ENCODE measurements around the gene DPP4.
A peak's percentile ranks its signal among the peaks of the same experiment; 100 is the strongest.

The DPP4 gene

DNA sequence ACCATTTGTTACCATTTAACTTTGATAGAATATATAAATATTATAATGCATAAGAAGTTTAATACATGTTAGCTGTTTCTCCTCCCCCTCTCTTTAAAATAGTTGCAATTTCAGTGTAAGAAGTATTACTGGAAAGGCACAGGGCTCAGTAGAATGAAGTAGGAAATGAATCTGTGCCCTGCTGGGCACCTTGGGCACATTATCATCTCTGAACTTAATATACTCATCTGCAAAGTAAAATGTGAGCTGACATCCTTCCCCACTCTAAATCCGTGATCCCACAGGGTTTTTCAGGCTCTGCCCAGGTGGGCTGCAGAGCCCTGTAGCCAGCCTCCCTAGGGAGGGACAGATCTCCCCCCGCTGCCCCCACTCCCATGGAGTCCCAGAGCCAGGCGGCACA, 56.8 kb downstream of the DPP4 start:
- DNase-seq (ENCODE audit: low read depth in 2 of 2): no peak

DNA sequence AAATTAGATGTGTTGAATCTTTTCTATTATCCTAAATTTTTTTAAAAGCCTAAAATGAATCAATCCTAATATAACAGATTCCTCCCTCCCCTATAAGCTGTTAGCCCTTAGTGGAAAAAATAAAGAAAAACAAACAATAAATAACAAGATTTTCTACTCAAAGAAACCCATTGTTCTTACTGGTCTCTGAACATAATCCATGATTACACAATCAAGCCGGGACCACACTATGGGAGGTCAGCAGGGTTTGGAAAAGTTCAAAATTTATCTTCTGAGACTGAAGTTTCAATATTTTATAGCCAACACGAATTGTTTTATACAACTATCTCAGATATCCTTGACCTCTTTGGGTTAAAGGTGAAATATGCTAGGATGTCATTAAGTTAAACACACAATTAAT, 57.9 kb downstream of the DPP4 start:
- DNase-seq (ENCODE audit: low read depth in 2 of 2): no peak

DNA sequence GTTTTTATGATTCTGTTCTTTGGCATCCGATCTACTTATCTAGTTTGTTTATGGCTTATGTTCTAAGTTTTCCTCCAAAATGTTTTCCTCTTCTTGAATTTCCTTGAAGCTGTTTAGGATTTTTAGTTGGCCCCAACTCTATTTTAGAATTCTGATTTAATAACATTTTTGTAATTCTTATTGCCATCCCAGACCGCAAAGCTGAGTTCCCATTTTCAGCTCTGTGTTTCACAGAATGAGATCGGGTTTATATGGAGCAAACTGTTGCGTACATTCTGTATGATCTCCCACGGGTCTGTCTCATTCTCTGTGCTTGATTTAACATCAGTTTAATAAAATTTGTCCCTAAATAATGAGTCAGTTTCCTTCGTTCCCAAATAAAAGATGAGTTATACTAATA, 59.3 kb downstream of the DPP4 start:
- DNase-seq (ENCODE audit: low read depth in 2 of 2): no peak

DNA sequence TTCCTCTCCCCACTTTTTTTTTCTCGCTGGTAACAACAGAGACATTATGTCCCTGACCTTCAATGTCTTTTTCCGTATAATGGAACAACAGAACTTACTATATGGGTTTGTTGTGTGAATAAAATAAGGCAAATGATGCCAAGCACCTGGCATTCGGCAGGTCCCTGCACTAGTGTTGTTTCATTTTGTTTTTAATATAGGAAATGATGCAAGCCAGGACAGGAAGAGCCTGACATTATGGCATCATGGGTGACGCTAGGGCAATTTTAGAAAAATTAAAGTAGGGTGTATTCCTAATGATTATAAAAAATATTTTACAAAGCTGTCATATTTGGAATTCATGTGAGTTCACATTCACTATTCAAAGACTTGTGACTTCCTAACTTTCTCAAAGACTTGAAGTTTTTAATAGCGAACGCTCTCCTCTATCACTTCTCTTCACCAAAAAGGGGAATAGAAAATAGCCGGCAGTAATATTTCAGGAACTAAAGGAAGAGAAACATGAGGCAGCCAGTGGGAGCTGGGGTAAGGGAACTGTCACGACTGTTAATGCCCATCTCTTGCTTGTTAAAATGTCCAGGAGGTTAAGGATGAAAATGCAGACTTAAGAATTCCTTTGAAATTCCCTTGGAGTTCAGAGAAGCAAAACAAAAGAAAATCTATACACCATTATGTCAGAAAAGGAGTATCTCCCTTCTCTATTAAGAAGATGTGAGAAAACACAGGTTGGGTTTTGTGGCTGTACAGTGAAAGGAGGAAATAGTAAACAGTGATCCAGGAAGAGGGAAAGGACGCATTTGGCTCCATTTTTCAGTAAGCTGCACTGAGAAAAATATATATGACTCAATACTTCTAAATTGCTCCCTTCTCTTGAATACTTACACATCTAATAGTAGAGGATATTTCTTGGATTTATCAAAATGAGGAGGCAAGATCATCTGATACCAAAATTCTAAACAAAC, 60.2 kb downstream of the DPP4 start:
- DNase-seq (ENCODE audit: low read depth in 2 of 2): no peak

DNA sequence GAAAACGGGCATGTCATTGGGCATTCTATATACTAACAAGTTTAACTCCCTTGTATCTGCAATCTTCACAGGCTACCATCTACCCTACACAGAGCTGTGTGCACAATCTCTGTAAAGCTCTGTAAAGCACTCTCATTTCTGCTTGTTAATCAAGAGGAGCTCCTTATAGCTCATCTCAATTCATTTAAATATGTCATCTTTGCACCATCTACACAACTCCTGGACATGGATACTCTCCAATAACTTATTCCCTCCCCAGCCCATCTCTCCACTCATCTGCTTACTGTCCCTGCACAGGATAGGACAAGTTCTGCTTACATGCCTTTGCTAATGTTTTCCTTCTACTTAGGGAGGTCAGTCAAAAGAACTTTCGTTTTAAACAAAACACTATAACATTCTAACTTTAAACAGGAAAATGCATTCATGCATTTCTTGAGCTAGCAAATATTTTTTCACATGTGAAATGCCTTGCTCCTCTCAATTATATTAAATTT, 61.4 kb downstream of the DPP4 start:
- no peak for DNase-seq (ENCODE audit: low read depth in 2 of 2)

DNA sequence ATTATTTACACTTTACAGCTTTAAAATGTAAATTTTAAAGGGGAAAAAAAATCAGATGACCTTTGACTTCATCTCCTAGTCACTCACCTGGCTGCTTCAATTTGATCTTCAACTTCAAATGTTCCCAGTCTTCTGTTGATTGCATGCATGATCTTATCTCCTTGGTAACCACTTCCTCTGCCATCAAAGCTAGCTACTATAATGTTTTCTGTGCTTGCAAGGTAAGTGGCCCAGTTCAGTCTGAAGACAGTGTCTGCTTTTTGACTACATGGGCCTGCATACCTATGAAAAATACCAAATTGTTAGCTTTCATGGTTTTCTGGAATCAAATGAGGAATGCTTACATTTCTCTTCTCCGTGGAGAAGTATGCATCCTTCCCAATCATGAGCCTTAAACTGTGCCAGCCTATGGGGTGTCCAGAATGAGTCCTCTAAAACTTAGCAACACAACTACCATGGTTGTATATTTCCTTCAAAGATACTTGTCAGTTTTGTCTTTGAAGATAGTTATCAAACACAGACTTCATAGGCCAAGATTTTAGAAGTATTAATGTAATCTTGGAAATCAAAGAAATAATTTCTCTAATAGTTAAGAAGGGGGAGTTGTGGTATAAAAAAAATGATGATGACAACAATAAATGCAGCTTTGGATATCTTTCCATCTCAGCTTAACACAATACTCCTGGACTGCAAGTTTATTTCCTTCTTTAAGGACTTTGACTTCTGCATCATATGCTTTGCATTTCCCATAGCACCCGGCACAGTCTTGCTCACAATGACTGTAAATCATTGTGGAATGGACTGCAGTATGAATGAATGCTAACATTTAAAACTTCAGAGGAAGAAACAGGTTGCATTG, 62.1 kb downstream of the DPP4 start:
- no peak for DNase-seq (ENCODE audit: low read depth in 2 of 2)

DNA sequence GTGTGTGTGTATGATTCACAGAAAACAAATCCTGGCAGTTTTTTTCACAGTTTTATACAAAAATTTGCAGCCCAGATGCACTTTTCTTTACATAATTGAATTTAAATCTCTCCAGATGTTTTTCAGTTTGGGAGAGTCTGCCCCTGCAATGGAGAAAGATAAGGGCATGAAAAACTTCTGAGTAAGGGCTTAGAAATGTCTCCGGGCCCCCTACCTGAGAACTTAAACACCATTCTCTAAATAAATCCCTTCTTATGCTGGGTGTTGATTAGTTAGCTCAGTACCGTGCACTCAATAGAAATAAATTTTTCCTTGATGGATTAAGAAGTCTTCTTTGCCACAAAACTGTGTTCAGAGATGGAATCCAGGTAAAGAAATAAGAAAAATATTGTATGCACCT, 64.5 kb downstream of the DPP4 start:
- no peak for DNase-seq (ENCODE audit: low read depth in 2 of 2)

DNA sequence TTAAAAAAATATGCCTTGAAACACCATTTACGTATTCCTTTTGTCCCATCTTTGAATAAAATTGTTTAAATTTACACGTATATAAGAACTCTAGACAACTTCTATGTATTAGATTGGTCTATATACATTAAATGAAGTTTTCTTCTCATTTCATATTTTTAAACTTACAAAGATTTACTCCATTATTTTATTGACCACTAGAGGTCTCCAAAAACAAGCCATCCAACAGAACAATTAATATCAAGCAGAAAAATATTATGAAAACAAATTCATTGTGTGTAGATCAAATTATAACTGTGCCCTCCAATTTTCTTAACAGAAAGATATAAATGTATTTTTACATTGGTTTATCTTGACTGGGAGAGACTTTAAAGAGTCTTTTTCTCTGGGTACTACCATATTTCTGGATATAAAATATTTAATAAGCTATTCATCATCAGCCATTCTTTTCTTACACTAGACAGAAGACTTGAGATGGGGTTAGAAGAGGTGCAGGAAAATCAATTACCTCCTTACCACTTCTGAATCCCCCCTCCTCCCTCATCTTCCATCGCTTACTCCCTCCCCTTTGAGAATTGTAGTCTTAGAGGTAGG, 66.5 kb downstream of the DPP4 start:
- no peak for DNase-seq (ENCODE audit: low read depth in 2 of 2)

DNA sequence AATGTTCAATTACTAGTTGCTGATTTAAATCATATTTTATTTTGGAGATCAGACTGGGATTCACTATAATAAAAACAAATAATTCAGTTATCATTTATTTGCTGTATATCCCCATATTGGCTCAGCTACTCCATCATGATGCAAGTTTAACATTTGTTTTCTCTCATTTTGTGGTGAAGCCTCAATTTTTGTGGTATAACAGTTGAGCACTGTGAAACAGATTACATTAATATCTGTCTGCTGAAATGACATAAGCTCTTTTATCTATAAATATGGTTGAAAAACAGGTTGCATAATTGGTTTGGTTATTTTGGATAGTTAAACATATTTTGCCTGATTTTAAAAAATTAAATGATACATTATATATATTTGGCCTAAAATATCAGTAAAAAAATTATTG, 67.7 kb downstream of the DPP4 start:
- DNase-seq (ENCODE audit: low read depth in 2 of 2): no peak

DNA sequence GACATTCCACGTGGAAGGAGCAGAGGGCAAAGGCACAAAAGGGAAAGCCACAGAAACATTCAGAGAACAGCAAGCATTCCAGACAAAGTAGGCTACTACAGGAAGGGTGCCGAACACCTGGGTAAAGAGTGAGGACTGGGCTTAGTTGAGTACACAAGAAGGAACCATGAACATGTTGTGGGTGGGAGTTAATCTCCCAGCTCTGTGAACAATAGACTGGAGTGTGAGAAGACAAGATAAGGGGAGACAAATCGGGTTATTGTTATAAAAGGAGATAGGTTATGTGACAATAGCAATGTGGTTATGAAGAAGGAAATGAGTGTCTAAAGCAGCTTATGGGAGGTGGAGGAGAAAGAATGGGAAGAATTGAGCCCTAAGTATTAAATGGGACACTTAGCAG, 70.0 kb downstream of the DPP4 start:
- DNase-seq (ENCODE audit: low read depth in 2 of 2): no peak

DNA sequence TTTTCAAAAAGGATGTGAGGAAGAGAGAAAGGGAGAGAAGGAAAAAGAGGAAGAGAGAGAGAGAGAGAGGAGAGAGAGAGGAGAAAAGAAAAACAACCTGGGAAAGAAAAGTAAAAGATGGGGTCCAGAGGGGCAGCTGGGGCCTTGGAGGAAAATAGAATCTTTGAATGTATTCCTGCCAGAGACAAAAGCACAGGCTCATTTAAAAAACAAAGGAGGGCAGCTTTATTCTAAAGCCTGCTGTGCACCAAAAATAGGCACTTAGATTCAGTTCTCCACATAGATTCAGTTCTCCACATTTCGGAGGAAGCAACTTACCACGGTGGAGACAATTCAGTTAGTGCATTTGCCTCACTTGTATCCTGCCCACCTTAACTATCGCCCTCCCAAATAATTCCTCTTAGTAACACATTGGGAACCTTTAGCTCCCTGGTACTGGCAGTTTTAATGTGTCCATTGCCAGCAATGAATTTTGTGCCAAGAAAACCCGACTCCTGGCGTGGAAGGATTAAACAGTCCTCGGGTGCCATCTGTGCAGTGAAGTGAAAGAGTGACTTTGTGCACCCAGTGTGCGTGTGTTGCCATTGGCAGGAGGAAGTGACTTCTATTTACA, 71.3 kb downstream of the DPP4 start:
- no peak for DNase-seq (ENCODE audit: low read depth in 2 of 2)

DNA sequence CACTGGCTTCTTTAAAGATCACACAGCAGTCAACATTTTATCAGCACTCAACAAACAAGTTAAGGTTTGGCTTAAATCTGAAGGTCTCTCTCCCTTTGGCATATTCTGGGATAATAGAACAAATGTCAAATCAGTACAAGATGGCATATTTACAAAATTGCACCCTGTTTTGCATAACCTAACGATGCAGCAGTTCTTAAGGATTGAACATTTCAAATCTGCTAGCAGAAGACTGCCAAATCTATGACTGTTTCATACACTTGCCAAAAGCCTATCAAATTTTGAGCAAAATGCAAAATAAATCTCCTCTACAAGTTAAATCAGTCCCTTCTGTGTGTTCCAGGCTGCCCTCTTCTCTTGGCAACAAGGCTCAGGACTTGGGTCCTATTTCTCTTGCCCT, 73.6 kb downstream of the DPP4 start:
- DNase-seq (ENCODE audit: low read depth in 2 of 2): no peak

DNA sequence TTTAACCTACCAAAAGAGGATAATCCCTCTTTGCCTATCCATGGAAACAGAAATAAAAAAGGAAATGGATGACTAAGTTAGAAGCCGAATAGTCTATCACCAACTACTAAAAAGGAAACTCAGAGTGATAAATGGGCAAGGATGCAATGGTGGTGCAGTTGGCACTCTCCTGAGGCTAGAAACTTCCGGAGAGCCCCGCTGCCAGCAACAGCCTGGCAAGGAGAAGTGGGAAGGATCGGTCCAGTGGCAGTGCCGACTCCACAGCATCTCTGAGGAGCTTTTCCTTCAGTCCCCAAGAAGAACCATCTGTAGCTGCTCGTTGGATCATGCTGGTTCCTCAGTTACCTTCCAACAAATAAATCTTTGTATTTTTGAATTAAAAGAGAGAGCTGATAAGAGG, 74.7 kb downstream of the DPP4 start:
- DNase-seq (ENCODE audit: low read depth in 2 of 2): no peak

DNA sequence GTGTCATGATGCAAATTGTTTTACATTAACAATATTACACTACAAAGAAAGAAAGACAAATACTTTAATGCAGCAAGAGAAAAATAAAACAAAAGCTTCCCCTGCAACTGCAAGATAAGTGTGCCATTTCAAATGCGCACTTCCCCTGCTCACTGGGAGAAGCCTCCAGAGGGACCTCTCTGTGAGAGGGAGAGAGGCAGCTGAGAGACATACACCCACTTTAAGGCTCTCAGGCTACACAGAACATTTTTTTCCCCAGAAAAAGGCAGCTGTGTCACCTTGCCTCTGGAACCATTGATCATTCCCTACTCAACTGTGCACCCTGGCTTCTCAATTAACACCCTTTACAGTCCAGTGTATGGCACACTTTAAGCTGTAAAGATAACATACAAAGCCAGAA, 75.2 kb downstream of the DPP4 start:
- no peak for DNase-seq (ENCODE audit: low read depth in 2 of 2)

DNA sequence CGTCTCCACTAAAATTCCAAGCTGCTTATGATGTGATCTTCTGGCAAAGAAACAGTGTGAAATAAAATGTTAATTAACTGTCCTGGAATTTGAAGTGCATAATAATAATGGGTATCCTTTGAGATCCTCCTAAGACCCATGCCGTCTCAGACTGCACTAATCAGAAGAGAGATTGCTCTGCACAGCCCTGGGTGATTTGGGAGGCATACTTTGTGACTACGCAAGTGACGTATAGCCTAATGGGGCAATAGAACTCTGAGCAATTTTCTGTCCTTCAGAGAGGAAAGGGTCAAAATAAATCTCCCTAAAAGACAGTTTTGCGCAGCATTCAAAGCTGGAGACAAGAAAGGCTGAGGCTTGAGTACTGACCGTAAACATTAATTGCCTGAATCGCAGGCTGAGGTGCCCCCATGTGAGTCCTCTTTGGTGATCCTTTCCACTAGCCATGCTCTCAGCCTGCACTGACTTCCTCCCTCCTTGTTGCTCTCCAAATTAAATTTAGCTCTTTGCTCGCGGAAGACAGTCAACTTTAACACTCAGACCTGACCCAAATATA, 76.0 kb downstream of the DPP4 start:
- no peak for DNase-seq (ENCODE audit: low read depth in 2 of 2)

DNA sequence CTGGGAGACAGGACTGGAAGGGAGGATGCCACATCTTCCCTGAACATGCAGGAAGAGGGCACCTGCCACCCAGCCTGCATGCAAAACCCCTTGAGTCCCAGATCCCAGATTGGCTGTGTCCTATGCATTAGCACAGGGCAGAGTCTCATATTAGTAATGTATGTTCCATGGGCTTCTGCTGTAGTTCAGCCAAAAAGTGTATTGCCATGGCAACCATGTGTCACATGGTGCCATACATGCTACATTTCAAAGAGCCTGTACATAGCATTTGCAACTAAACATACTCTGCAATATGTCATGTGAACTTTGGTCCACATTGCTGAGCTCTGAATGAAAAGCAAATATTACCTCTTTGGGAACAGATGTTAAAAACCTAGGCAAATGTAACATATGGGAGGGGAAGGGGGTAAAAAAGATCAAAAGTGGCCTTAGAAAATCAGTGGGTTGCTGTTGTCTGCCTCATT, 78.4 kb downstream of the DPP4 start:
- DNase-seq (ENCODE audit: low read depth in 2 of 2): no peak

DNA sequence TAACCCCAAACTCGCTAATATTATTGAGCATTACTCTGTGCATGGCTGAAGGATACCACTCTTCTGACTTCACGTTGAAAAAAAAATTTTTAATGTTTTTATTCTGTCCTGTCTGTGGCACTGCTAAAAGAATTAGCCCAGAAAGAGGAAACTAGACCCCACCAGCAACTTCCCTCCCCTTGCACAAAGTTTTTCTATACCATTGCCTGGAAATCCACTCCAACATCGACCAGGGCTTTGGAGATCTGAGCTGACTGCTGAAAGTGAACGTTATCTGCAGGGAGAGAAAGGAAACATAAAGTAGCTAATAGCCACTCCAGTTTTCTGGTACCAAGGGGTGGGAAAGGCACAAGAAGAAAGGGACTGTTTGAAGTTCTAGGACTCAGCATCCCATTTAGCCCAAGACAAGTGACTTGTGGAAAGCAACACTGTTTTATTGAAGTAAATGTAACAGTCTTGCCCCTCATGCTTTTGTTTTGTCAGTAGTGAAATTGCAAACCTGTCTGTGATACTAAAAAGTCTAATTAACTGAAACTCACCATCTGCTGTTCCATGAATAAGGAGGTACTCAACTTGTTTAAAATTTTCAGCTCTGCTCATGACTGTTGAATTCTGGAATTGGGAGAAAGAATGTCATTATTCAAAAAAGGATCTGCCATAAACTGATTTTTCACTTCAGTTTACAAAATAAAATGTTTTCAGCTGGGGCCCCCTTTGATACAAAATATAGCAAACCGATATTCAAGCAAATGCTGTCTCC, 79.1 kb downstream of the DPP4 start:
- DNase-seq (ENCODE audit: low read depth in 2 of 2): no peak

DNA sequence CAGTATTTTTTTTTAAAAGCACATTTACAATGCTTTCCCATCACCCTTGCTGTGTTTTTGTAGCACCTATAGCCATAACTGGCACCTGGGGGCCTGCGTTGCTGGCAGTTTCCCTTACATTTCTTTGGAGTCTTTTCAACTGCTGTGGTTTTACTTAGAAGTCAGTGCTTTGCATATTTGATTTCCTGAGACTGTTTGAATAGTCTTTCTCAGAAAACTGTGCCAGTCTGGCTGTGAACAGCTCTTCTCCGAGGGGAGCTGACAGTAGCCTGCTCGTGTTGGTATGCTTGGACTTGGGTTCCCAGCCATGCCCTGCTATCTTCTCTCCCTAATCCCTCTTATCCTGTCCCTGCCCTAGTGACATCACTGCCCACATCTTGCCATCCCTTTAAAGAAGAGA, 81.5 kb downstream of the DPP4 start:
- DNase-seq (ENCODE audit: low read depth in 2 of 2): peak; percentile 25 to 34

DNA sequence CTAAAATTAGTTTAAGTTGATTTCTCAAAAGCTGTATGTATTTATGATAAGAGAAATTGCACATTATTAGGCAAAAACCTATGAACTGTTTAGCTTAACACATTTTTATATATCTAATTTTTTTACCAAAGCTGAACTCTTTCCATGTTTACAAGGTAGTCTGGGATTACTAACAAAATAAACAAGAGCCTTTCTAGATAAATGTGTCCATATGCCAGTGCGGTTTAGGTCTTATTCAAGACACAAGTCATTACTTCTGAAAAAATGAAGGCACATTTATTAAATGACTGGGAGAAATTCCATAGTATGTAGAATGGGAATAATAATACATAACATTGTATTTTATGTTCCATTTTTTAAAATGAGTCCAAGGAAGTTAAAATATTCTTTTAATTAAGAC, 82.0 kb downstream of the DPP4 start:
- DNase-seq (ENCODE audit: low read depth in 2 of 2): no peak

DNA sequence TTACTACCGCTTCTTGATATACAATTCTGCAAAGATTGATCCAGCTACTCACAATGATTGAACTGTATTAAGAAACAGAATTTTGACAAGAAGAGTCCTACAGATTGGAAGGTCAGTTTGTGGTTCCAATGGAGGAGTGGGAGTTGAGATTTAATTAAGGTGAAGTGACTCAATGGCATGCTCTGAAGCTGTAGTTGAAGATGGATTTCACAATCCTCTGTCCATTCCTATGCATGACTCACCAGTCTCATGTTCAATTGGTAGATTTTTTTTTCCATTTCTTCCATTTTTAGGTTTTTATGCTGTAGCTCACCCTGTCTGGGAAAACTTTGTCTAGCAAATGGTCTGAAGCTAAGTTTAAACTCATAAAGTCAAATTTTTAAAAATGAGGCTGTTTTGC, 83.3 kb downstream of the DPP4 start:
- no peak for DNase-seq (ENCODE audit: low read depth in 2 of 2)

DNA sequence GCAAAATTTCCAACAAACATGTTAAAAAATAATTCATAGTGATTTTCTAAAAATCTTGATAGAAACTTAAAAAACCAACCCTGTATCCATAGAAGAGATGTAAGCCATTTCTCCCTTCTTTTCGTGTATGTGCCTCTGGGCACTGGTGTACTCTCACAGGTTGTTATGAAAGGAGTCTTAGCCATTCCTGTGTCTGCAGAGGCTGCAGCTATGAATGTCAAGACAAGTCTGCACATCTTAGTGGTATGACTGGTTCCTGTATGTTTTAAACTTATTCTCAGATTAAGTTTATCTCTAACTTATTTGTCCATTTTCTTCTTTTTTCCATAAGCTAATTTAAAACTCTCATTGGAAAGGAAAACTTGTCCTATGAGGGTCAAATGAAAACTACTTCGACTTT, 84.0 kb downstream of the DPP4 start:
- no peak for DNase-seq (ENCODE audit: low read depth in 2 of 2)

Data from stimulated activated CD4-positive, alpha-beta T cell treated with anti-CD3 and anti-CD28 coated beads, Interleukin-1b, Interleukin-23, amount 100 ng/mL, for 4 hours (primary cell).